ENCODE measurements around the gene HRAS. TPM values are rescaled to one million over a fixed set of nuclear protein-coding genes. Genes with fewer than 3 reads are reported as not detected.

The HRAS gene
- total and polyA plus RNA-seq, 2 of the 13 experiments (the other 11 are each of a cell fraction or from before 2014, with no cell fraction given): 32.9 to 50.0 TPM

DNA sequence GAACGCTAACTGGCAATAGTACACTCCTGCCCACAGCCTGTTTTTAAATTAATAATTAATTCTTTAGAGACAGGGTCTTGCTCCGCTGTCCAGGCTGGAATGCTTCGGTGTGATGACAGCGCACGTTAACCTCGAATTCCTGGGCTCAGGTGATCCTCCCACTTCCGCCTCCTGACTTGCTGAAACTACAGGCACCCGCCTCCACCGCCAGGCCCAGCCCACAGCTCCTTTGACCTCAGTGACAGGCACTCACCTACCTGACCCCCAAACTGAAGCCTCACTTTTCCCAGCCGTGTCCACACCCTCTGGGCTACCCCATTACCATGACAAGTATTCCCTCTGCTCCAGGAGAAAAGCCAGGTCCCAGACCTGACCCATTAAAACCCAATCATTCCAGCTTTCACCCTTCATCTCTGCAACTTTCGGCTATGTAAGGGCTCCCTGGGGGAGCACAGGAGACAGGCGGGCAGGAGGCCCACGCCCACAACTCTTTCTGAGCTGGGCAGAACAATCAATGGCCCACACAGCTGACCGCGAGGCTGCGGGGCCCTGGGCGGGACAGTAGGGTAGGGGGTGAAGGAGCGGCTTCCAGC, 24.4 kb upstream of the HRAS start (continued):
- TF ChIP-seq, protein P1, sequence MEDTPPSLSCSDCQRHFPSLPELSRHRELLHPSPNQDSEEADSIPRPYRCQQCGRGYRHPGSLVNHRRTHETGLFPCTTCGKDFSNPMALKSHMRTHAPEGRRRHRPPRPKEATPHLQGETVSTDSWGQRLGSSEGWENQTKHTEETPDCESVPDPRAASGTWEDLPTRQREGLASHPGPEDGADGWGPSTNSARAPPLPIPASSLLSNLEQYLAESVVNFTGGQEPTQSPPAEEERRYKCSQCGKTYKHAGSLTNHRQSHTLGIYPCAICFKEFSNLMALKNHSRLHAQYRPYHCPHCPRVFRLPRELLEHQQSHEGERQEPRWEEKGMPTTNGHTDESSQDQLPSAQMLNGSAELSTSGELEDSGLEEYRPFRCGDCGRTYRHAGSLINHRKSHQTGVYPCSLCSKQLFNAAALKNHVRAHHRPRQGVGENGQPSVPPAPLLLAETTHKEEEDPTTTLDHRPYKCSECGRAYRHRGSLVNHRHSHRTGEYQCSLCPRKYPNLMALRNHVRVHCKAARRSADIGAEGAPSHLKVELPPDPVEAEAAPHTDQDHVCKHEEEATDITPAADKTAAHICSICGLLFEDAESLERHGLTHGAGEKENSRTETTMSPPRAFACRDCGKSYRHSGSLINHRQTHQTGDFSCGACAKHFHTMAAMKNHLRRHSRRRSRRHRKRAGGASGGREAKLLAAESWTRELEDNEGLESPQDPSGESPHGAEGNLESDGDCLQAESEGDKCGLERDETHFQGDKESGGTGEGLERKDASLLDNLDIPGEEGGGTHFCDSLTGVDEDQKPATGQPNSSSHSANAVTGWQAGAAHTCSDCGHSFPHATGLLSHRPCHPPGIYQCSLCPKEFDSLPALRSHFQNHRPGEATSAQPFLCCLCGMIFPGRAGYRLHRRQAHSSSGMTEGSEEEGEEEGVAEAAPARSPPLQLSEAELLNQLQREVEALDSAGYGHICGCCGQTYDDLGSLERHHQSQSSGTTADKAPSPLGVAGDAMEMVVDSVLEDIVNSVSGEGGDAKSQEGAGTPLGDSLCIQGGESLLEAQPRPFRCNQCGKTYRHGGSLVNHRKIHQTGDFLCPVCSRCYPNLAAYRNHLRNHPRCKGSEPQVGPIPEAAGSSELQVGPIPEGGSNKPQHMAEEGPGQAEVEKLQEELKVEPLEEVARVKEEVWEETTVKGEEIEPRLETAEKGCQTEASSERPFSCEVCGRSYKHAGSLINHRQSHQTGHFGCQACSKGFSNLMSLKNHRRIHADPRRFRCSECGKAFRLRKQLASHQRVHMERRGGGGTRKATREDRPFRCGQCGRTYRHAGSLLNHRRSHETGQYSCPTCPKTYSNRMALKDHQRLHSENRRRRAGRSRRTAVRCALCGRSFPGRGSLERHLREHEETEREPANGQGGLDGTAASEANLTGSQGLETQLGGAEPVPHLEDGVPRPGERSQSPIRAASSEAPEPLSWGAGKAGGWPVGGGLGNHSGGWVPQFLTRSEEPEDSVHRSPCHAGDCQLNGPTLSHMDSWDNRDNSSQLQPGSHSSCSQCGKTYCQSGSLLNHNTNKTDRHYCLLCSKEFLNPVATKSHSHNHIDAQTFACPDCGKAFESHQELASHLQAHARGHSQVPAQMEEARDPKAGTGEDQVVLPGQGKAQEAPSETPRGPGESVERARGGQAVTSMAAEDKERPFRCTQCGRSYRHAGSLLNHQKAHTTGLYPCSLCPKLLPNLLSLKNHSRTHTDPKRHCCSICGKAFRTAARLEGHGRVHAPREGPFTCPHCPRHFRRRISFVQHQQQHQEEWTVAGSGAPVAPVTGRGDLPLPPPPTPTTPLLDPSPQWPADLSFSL (CRISPR knock-in tag; IDR thresholded peaks at IDR 0.05): no peak
- TF ChIP-seq, protein P2, sequence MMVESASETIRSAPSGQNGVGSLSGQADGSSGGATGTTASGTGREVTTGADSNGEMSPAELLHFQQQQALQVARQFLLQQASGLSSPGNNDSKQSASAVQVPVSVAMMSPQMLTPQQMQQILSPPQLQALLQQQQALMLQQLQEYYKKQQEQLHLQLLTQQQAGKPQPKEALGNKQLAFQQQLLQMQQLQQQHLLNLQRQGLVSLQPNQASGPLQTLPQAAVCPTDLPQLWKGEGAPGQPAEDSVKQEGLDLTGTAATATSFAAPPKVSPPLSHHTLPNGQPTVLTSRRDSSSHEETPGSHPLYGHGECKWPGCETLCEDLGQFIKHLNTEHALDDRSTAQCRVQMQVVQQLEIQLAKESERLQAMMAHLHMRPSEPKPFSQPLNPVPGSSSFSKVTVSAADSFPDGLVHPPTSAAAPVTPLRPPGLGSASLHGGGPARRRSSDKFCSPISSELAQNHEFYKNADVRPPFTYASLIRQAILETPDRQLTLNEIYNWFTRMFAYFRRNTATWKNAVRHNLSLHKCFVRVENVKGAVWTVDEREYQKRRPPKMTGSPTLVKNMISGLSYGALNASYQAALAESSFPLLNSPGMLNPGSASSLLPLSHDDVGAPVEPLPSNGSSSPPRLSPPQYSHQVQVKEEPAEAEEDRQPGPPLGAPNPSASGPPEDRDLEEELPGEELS (CRISPR knock-in tag; IDR thresholded peaks at IDR 0.05): peak; percentile 23; the same call in 1 of the 2 replicates
- TF ChIP-seq HNRNPK (IDR thresholded peaks at IDR 0.05; ENCODE audit: low read depth, low read length, poor library complexity, severe bottlenecking) (no peak), YEATS4 (CRISPR knock-in tag; IDR thresholded peaks at IDR 0.05; ENCODE audit: borderline replicate concordance) (no peak), SNAI1 (CRISPR knock-in tag; IDR thresholded peaks at IDR 0.05; ENCODE audit: borderline replicate concordance) (no peak), GABPB1 (CRISPR knock-in tag; IDR thresholded peaks at IDR 0.05) (peak; percentile 17; the same call in 1 of the 2 replicates), SAP130 (CRISPR knock-in tag; IDR thresholded peaks at IDR 0.05; ENCODE audit: low read depth) (peak; percentile 85), NR2F6 (IDR thresholded peaks at IDR 0.05) (no peak), NR2F6 (CRISPR knock-in tag; IDR thresholded peaks at IDR 0.05) (peak; percentile 61; the same call in 1 of the 2 replicates), SAFB2 (CRISPR knock-in tag; IDR thresholded peaks at IDR 0.05; ENCODE audit: borderline replicate concordance, low read depth) (peak; percentile 13; the same call in 1 of the 2 replicates), ZNF607 (CRISPR knock-in tag; IDR thresholded peaks at IDR 0.05; ENCODE audit: borderline replicate concordance) (no peak)
- TF ChIP-seq, protein P3, sequence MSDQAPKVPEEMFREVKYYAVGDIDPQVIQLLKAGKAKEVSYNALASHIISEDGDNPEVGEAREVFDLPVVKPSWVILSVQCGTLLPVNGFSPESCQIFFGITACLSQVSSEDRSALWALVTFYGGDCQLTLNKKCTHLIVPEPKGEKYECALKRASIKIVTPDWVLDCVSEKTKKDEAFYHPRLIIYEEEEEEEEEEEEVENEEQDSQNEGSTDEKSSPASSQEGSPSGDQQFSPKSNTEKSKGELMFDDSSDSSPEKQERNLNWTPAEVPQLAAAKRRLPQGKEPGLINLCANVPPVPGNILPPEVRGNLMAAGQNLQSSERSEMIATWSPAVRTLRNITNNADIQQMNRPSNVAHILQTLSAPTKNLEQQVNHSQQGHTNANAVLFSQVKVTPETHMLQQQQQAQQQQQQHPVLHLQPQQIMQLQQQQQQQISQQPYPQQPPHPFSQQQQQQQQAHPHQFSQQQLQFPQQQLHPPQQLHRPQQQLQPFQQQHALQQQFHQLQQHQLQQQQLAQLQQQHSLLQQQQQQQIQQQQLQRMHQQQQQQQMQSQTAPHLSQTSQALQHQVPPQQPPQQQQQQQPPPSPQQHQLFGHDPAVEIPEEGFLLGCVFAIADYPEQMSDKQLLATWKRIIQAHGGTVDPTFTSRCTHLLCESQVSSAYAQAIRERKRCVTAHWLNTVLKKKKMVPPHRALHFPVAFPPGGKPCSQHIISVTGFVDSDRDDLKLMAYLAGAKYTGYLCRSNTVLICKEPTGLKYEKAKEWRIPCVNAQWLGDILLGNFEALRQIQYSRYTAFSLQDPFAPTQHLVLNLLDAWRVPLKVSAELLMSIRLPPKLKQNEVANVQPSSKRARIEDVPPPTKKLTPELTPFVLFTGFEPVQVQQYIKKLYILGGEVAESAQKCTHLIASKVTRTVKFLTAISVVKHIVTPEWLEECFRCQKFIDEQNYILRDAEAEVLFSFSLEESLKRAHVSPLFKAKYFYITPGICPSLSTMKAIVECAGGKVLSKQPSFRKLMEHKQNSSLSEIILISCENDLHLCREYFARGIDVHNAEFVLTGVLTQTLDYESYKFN (CRISPR knock-in tag; conservative IDR thresholded peaks at IDR 0.05): peak; percentile 46; the same call in 1 of the 2 replicates
- TF ChIP-seq, protein P4, sequence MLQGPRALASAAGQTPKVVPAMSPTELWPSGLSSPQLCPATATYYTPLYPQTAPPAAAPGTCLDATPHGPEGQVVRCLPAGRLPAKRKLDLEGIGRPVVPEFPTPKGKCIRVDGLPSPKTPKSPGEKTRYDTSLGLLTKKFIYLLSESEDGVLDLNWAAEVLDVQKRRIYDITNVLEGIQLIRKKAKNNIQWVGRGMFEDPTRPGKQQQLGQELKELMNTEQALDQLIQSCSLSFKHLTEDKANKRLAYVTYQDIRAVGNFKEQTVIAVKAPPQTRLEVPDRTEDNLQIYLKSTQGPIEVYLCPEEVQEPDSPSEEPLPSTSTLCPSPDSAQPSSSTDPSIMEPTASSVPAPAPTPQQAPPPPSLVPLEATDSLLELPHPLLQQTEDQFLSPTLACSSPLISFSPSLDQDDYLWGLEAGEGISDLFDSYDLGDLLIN (CRISPR knock-in tag; IDR thresholded peaks at IDR 0.05; ENCODE audit: borderline replicate concordance): no peak
- TF ChIP-seq, protein P5, sequence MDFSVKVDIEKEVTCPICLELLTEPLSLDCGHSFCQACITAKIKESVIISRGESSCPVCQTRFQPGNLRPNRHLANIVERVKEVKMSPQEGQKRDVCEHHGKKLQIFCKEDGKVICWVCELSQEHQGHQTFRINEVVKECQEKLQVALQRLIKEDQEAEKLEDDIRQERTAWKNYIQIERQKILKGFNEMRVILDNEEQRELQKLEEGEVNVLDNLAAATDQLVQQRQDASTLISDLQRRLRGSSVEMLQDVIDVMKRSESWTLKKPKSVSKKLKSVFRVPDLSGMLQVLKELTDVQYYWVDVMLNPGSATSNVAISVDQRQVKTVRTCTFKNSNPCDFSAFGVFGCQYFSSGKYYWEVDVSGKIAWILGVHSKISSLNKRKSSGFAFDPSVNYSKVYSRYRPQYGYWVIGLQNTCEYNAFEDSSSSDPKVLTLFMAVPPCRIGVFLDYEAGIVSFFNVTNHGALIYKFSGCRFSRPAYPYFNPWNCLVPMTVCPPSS (IDR thresholded peaks at IDR 0.05): no peak
